Measurements from ENCODE around the gene SEPTIN1.

DNA sequence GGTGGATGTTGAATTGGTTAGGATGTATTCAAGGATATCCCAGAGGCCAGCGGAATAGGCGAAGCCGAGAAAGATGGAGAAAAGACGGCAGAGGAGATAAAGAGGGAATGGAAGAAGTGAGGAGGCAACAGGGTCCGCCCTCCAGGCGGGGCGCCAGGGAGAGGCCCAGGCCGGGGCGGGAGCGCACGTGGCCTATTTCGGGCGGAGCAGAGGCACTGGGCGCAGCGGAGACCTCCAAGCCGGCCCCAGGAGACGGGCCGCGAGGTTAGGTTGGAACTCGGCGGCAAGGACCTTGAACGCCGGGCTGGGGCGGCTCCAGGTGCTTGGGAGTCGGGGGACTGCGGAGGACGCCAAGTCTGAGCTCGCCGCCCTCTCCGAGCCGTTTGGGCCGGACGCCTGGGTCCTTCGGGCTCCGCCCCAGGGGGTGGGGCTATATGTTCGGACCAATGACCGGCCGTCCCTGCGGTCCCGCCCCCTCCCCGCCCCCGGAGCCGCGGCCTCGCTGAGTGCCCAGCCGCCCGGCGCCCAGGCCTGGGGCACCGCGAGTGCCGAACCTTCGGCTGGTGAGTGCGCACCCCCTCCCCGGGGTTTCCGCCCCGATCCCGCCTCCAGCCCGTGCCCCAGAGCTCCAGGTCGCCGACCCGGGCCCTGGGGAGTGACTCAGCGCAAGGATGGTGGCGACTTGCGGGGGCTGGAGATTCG, 24.9 kb upstream of the SEPTIN1 start, which contains the start of gene ZNF771:
- TF ChIP-seq, protein P1, sequence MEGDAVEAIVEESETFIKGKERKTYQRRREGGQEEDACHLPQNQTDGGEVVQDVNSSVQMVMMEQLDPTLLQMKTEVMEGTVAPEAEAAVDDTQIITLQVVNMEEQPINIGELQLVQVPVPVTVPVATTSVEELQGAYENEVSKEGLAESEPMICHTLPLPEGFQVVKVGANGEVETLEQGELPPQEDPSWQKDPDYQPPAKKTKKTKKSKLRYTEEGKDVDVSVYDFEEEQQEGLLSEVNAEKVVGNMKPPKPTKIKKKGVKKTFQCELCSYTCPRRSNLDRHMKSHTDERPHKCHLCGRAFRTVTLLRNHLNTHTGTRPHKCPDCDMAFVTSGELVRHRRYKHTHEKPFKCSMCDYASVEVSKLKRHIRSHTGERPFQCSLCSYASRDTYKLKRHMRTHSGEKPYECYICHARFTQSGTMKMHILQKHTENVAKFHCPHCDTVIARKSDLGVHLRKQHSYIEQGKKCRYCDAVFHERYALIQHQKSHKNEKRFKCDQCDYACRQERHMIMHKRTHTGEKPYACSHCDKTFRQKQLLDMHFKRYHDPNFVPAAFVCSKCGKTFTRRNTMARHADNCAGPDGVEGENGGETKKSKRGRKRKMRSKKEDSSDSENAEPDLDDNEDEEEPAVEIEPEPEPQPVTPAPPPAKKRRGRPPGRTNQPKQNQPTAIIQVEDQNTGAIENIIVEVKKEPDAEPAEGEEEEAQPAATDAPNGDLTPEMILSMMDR (conservative IDR thresholded peaks at IDR 0.05; ENCODE audit: low read length) = peak; percentile 49
- no peak for TF ChIP-seq EZH2phosphoT487 (IDR thresholded peaks at IDR 0.05; ENCODE audit: borderline replicate concordance, low read depth, low read length)

Measured in OCI-LY7 (cell line).